Measurements from ENCODE around the gene SCFD1. TPM values are rescaled to one million over a fixed set of nuclear protein-coding genes. Genes with fewer than 3 reads are reported as not detected.

The SCFD1 gene
- total and polyA plus RNA-seq, 10 of the 15 experiments (the other 5 are each of a cell fraction or from before 2014, with no cell fraction given), result 61.5 to 98.4 (median 82.5) TPM

GRCh38 chr14:30624132-30624423 is 2.0 kb downstream of the SCFD1 start (continued):
- no peak for TF ChIP-seq SMAD1 (IDR thresholded peaks at IDR 0.05; ENCODE audit: low read depth, partially characterized antibody)
- no peak for TF ChIP-seq SMARCA5 (IDR thresholded peaks at IDR 0.05)
- no peak for TF ChIP-seq RAD21 (IDR thresholded peaks at IDR 0.05; ENCODE audit: insufficient read depth, low read depth, low read length)

- Histone ChIP-seq H3K36me3 (ENCODE audit: control insufficient read depth in 2 of 2, insufficient read depth in 2 of 2, low read length in 1 of 2) (no peaks in the 10 kb centered on the region), H3K79me2 (ENCODE audit: control insufficient read depth, insufficient read depth, low read length) (peaks cover 61% of the 10 kb centered on the region), H4K20me1 (ENCODE audit: control insufficient read depth, insufficient read depth) (no peaks in the 10 kb centered on the region), H3K9me3 (replicated peaks; ENCODE audit: control insufficient read depth, insufficient read depth, low read length) (no peaks in the 10 kb centered on the region; the same call in 1 of the 3 replicates), H3K27ac (ENCODE audit: control insufficient read depth, insufficient read depth) (no peak overlapping the region), H3K9ac (ENCODE audit: control insufficient read depth, insufficient read depth, low read length) (no peak overlapping the region), H3K4me2 (ENCODE audit: control insufficient read depth, insufficient read depth) (no peak overlapping the region; the same call in 1 of the 2 replicates), H2AFZ (ENCODE audit: control insufficient read depth, low read depth, low read length) (no peak overlapping the region), H3K4me3 (peak overlapping the region; percentile 25; the same call in 1 of the 2 replicates), H3K27me3 (replicated peaks in 1 of 2; ENCODE audit: control insufficient read depth in 2 of 2, insufficient read depth in 2 of 2, low read length in 1 of 2) (no peaks in the 10 kb centered on the region), H3K4me1 (ENCODE audit: control insufficient read depth, insufficient read depth, low read length) (peaks cover 7% of the 10 kb centered on the region)
- BruUV-seq (replicated peaks), result no TSS peak
- DNase-seq (ENCODE audit: low read depth, low spot score) (no peak), ATAC-seq (no peak), FAIRE-seq (no peak)
- in situ Hi-C loops (cut with MboI) (no loop called here), intact Hi-C loops (cut with micrococcal nuclease; ENCODE audit: unreplicated experiment) (no loop called here)
- ChIA-PET CTCF (no interaction called here), RAD21 (ENCODE audit: unreplicated experiment) (no interaction called here), POLR2A (interaction anchor here (0.6 to 0.8 kb wide), 2 partner anchors 25 to 411 kb away, joined by 3 to 4 read pairs; no protein-coding TSS in a partner anchor), SMC1A (ENCODE audit: uncharacterized antibody, unreplicated experiment) (no interaction called here)
- no peak for TF ChIP-seq ATF2 (IDR thresholded peaks at IDR 0.05; ENCODE audit: low read length)
- TF ChIP-seq SMARCA5 (IDR thresholded peaks at IDR 0.05), result no peak
- TF ChIP-seq ZSCAN29 (IDR thresholded peaks at IDR 0.05), result no peak
- TF ChIP-seq ZNF207 (IDR thresholded peaks at IDR 0.05; ENCODE audit: borderline replicate concordance), result no peak
- no peak for TF ChIP-seq E4F1 (IDR thresholded peaks at IDR 0.05; ENCODE audit: borderline replicate concordance, partially characterized antibody)
- TF ChIP-seq IRF5 (IDR thresholded peaks at IDR 0.05; ENCODE audit: borderline replicate concordance), result no peak
- no peak for TF ChIP-seq WRNIP1 (IDR thresholded peaks at IDR 0.05; ENCODE audit: borderline replicate concordance, low read depth, low read length)
- no peak for TF ChIP-seq JUND (IDR thresholded peaks at IDR 0.05; ENCODE audit: low read depth, low read length)
- no peak for TF ChIP-seq USF1 (IDR thresholded peaks at IDR 0.05; ENCODE audit: borderline replicate concordance, extremely low read length, insufficient read depth, low read depth, low read length)
- no peak for TF ChIP-seq BACH1 (IDR thresholded peaks at IDR 0.05; ENCODE audit: borderline replicate concordance)
- no peak for TF ChIP-seq TAF1 (IDR thresholded peaks at IDR 0.05; ENCODE audit: borderline replicate concordance, low read depth, low read length)
- no peak for TF ChIP-seq ZNF384 (IDR thresholded peaks at IDR 0.05; ENCODE audit: borderline replicate concordance, low read depth, low read length)
- WGBS (ENCODE audit: insufficient coverage, insufficient replicate concordance, low lambda C conversion rate, missing lambda C conversion rate), result 82% methylated on average over 3 of the region's 3 CpGs
Observed at GRCh38 chr14:30625533-30625932, 3.4 kb downstream of the SCFD1 start.
